ENCODE data around the gene BCAR3.

The BCAR3 gene

GRCh38 chr1:93596329-93597089 lies 85.1 kb downstream of the BCAR3 start:
- no peak for DNase-seq (ENCODE audit: low spot score)

- DNase-seq (ENCODE audit: low spot score): no peak
Measured at GRCh38 chr1:93595743-93596142, 85.9 kb downstream of the BCAR3 start.

- no peak for DNase-seq (ENCODE audit: low spot score)
Measured at GRCh38 chr1:93595266-93595665, 86.4 kb downstream of the BCAR3 start.

GRCh38 chr1:93594603-93594880 lies 87.1 kb downstream of the BCAR3 start:
- no peak for DNase-seq (ENCODE audit: low spot score)

GRCh38 chr1:93593854-93594602 lies 87.6 kb downstream of the BCAR3 start:
- no peak for DNase-seq (ENCODE audit: low spot score)

- DNase-seq (ENCODE audit: low spot score): no peak
Measured at GRCh38 chr1:93592551-93592949, 89.1 kb downstream of the BCAR3 start.

- DNase-seq (ENCODE audit: low spot score): peak; percentile 58
Measured at GRCh38 chr1:93591676-93592550, 89.7 kb downstream of the BCAR3 start.

- peak; percentile 31 for DNase-seq (ENCODE audit: low spot score)
Measured at GRCh38 chr1:93591291-93591675, 90.4 kb downstream of the BCAR3 start.

- DNase-seq (ENCODE audit: low spot score): no peak
Measured at GRCh38 chr1:93588955-93589354, 92.7 kb downstream of the BCAR3 start.

GRCh38 chr1:93588206-93588605 lies 93.4 kb downstream of the BCAR3 start:
- no peak for DNase-seq (ENCODE audit: low spot score)

GRCh38 chr1:93587354-93587753 lies 94.3 kb downstream of the BCAR3 start:
- no peak for DNase-seq (ENCODE audit: low spot score)

- peak; percentile 28 for DNase-seq (ENCODE audit: low spot score)
Measured at GRCh38 chr1:93585059-93585966, 96.3 kb downstream of the BCAR3 start.

GRCh38 chr1:93584261-93585003 lies 97.2 kb downstream of the BCAR3 start:
- DNase-seq (ENCODE audit: low spot score): no peak

GRCh38 chr1:93581917-93582850 lies 99.5 kb downstream of the BCAR3 start:
- no peak for DNase-seq (ENCODE audit: low spot score)

GRCh38 chr1:93579891-93580290 lies 101.7 kb downstream of the BCAR3 start:
- no peak for DNase-seq (ENCODE audit: low spot score)

- no peak for DNase-seq (ENCODE audit: low spot score)
Measured at GRCh38 chr1:93578911-93579825, 102.5 kb downstream of the BCAR3 start.

GRCh38 chr1:93578433-93578830 lies 103.2 kb downstream of the BCAR3 start:
- no peak for DNase-seq (ENCODE audit: low spot score)

- no peak for DNase-seq (ENCODE audit: low spot score)
Measured at GRCh38 chr1:93577536-93578432, 103.9 kb downstream of the BCAR3 start.
